HCT116 (cell line): ENCODE data around the gene PHF21A. TPM values are rescaled to one million over a fixed set of nuclear protein-coding genes. Genes with fewer than 3 reads are reported as not detected.

Experiments used
- ATAC-seq: fragments of 200-7000 bp; cut with Tn5 transposase; 2 replicates; pipeline ENCODE4 v1.9.1; 2020; ENCODE audit warnings: mild to moderate bottlenecking, moderate library complexity
- BruUV-seq: library from RNA; stranded (reverse); fragments of 400-500 nt; replicated peaks from 2 replicates; lab custom pipeline; 2021; lab: Mats Ljungman, UMichigan
- CTCF ChIA-PET: fragments of 300-600 bp; sonication (Branson Sonifier 250); formaldehyde crosslinking; loops from one replicate; lab custom pipeline; 2021; ENCODE audit warnings: antibody characterized with exemption; lab: Charles Lee
- POLR2A ChIA-PET: fragments of 300-600, 350-600 bp; sonication (Branson Sonifier 250); formaldehyde crosslinking; loops from one replicate; lab custom pipeline; 2021; ENCODE audit warnings: antibody characterized with exemption; lab: Charles Lee
- RAD21 ChIA-PET, 2 experiments: fragments of 300-600 bp; sonication (Branson Sonifier 250); formaldehyde crosslinking; loops; one replicate each; lab custom pipeline; 2023; ENCODE audit warnings: low total read pairs in 2 of 2; ENCODE audit not compliant: uncharacterized antibody in 2 of 2, unreplicated experiment in 2 of 2, low non-redundant PET in 1 of 2; lab: Charles Lee
- DNase-seq: peaks from one replicate; pipeline ENCODE4 v3.0.0-alpha.2; 2010; ENCODE audit warnings: low read depth, low spot score
- H2AFZ ChIP-seq: fragments of 200-600 bp; shearing (Covaris generic), sonication (generic); 2 replicates; pipeline ENCODE4 v1.6.1; 2017; ENCODE audit warnings: low read depth, mixed run types, mixed read lengths, antibody characterized with exemption, low read length; ENCODE audit not compliant: poor library complexity, severe bottlenecking
- H3K27ac ChIP-seq: 2 replicates; pipeline ENCODE4 v1.5.1; 2012; ENCODE audit warnings: low read depth, low read length
- H3K27me3 ChIP-seq: fragments of 200-600 bp; sonication (generic); 2 replicates; pipeline ENCODE4 v1.6.1; 2016; ENCODE audit warnings: mixed run types, low read length, mixed read lengths; ENCODE audit not compliant: insufficient read depth
- H3K36me3 ChIP-seq, 2 experiments: fragments of 200-500 bp in 1 of 2; fragments of 200-600 bp in 1 of 2; sonication (Bioruptor generic) in 1 of 2; sonication (generic) in 1 of 2; 2 replicates each; pipeline versions ENCODE4 v1.5.1 to v1.6.1; 2014 to 2016; ENCODE audit warnings: low read length in 2 of 2, inconsistent platforms in 1 of 2, mixed read lengths in 1 of 2, mixed run types in 1 of 2; ENCODE audit not compliant: insufficient read depth in 2 of 2, control insufficient read depth in 1 of 2
- H3K4me1 ChIP-seq, 2 experiments: fragments of 200-600 bp in 1 of 2; sonication (generic) in 1 of 2; 2 replicates each; pipeline versions ENCODE4 v1.5.1 to v1.6.1; 2012 to 2017; ENCODE audit warnings: low read length in 2 of 2, inconsistent platforms in 1 of 2, mild to moderate bottlenecking in 1 of 2, mixed read lengths in 1 of 2, mixed run types in 1 of 2, moderate library complexity in 1 of 2; ENCODE audit not compliant: insufficient read depth in 2 of 2, control insufficient read depth in 1 of 2
- H3K4me2 ChIP-seq: fragments of 200-600 bp; sonication (generic); 2 replicates; pipeline ENCODE4 v1.6.1; 2017; ENCODE audit warnings: mixed run types, low read length, mixed read lengths
- H3K4me3 ChIP-seq, 2 experiments: fragments of 200-600 bp in 1 of 2; sonication (generic) in 1 of 2; replicated peaks in 1 of 2; 2 replicates each; pipeline ENCODE4 v1.5.1; 2011 to 2016; ENCODE audit warnings: low read length in 2 of 2, control low read depth in 1 of 2, low read depth in 1 of 2, mild to moderate bottlenecking in 1 of 2, mixed read lengths in 1 of 2, mixed run types in 1 of 2
- H3K79me2 ChIP-seq: fragments of 200-600 bp; sonication (generic); 2 replicates; pipeline ENCODE4 v1.6.1; 2017; ENCODE audit warnings: mild to moderate bottlenecking, mixed run types, low read length, moderate library complexity, mixed read lengths; ENCODE audit not compliant: insufficient read depth
- H3K9ac ChIP-seq: fragments of 200-600 bp; sonication (generic); 2 replicates; pipeline ENCODE4 v1.6.1; 2016; ENCODE audit warnings: low read length, mixed read lengths
- H3K9me2 ChIP-seq: fragments of 200-600 bp; sonication (generic), shearing (Covaris generic); 2 replicates; pipeline ENCODE4 v1.6.1; 2017; ENCODE audit warnings: mixed run types, mild to moderate bottlenecking, moderate library complexity; ENCODE audit not compliant: insufficient read depth
- H3K9me3 ChIP-seq, 2 experiments: fragments of 200-500 bp in 1 of 2; fragments of 200-600 bp in 1 of 2; sonication (Bioruptor generic) in 1 of 2; sonication (generic) in 1 of 2; 2 replicates each; pipeline ENCODE4 v1.6.1; 2014 to 2017; ENCODE audit warnings: low read length in 2 of 2, mixed read lengths in 2 of 2, inconsistent platforms in 1 of 2, low read depth in 1 of 2, mild to moderate bottlenecking in 1 of 2, mixed run types in 1 of 2, moderate library complexity in 1 of 2; ENCODE audit not compliant: control insufficient read depth in 1 of 2, insufficient read depth in 1 of 2
- H4K20me1 ChIP-seq: fragments of 200-600 bp; sonication (generic), shearing (Covaris generic); 2 replicates; pipeline ENCODE4 v1.6.1; 2017; ENCODE audit warnings: mixed run types, mild to moderate bottlenecking, moderate library complexity; ENCODE audit not compliant: insufficient read depth
- ATF3 ChIP-seq: IDR thresholded peaks from 2 replicates; pipeline ENCODE4 v1.6.1; 2012
- CBX3 ChIP-seq: IDR thresholded peaks from 2 replicates; pipeline ENCODE4 v1.6.1; 2012; ENCODE audit warnings: low read depth
- CEBPB ChIP-seq: IDR thresholded peaks from 2 replicates; pipeline ENCODE4 v1.6.1; 2012; ENCODE audit warnings: low read depth
- CTCF ChIP-seq, 3 experiments: fragments of 200-600 bp in 1 of 3; sonication (generic) in 1 of 3; IDR thresholded peaks in 2 of 3; conservative IDR thresholded peaks in 1 of 3; 2 replicates each; pipeline ENCODE4 v1.5.1; 2012 to 2017; ENCODE audit warnings: low read depth in 2 of 3, low read length in 2 of 3, antibody characterized with exemption in 1 of 3, borderline replicate concordance in 1 of 3, control low read depth in 1 of 3, mild to moderate bottlenecking in 1 of 3, mixed read lengths in 1 of 3, mixed run types in 1 of 3, moderate library complexity in 1 of 3; ENCODE audit not compliant: insufficient read depth in 1 of 3
- EGR1 ChIP-seq: IDR thresholded peaks from 2 replicates; pipeline ENCODE4 v1.6.1; 2012; ENCODE audit warnings: low read depth
- ELF1 ChIP-seq: IDR thresholded peaks from 2 replicates; pipeline ENCODE4 v1.6.1; 2012; ENCODE audit warnings: low read depth, borderline replicate concordance
- JUND ChIP-seq: IDR thresholded peaks from 2 replicates; pipeline ENCODE4 v1.6.1; 2012
- MAX ChIP-seq: IDR thresholded peaks from 2 replicates; pipeline ENCODE4 v1.6.1; 2012
- REST ChIP-seq: IDR thresholded peaks from 2 replicates; pipeline ENCODE4 v1.6.1; 2012; ENCODE audit warnings: low read depth
- SIN3A ChIP-seq: IDR thresholded peaks from 2 replicates; pipeline ENCODE4 v1.6.1; 2012; ENCODE audit warnings: low read depth
- TCF7L2 ChIP-seq: IDR thresholded peaks from 2 replicates; pipeline ENCODE4 v1.7.0; 2011; ENCODE audit warnings: borderline replicate concordance, inconsistent platforms; ENCODE audit not compliant: insufficient read depth, insufficient read length; ENCODE audit errors: extremely low read depth
- ZFX ChIP-seq: fragments of 450-650 bp; IDR thresholded peaks from 2 replicates; pipeline ENCODE4 v1.6.1; 2017
- ZNF274 ChIP-seq: fragments of 200-500 bp; sonication (Bioruptor generic); IDR thresholded peaks from 2 replicates; pipeline ENCODE4 v1.6.1; 2014; ENCODE audit warnings: mild to moderate bottlenecking, low read depth, low read length, inconsistent platforms
- intact Hi-C: fragments of 100-400 bp; cut with micrococcal nuclease; formaldehyde crosslinking; loops from 2 replicates; pipeline ENCODE4 v1.10.0; 2022
- total RNA-seq: library from RNA; stranded (reverse); gene quantifications from one replicate; pipeline ENCODE4 v1.2.1, GENCODE V29; 2021; ENCODE audit not compliant: unreplicated experiment

Gene PHF21A
- total RNA-seq, 1 experiment from 2014 or later = 27.0 TPM

- Histone ChIP-seq H2AFZ (no peak overlapping the region), H3K36me3 (no peaks in the 10 kb centered on the region), H3K9ac (no peak overlapping the region), H3K4me3 (no peak overlapping the region), H3K9me3 (no peaks in the 10 kb centered on the region), H3K4me2 (no peak overlapping the region), H3K4me1 (no peaks in the 10 kb centered on the region), H4K20me1 (no peaks in the 10 kb centered on the region), H3K27me3 (no peaks in the 10 kb centered on the region), H3K79me2 (no peaks in the 10 kb centered on the region), H3K27ac (no peak overlapping the region), H3K9me2 (no peaks in the 10 kb centered on the region)
- POLR2A ChIA-PET = no interaction called here
- TF ChIP-seq MAX = no peak
- TF ChIP-seq ATF3 = no peak
- no peak for TF ChIP-seq ZNF274
- no peak for TF ChIP-seq ELF1
- TF ChIP-seq REST = no peak
- TF ChIP-seq TCF7L2 = no peak
- no peak for TF ChIP-seq CTCF (IDR thresholded peaks at IDR 0.05 in 2 of 3, conservative IDR thresholded peaks at IDR 0.05 in 1 of 3; ENCODE audit: borderline replicate concordance in 1 of 3, insufficient read depth in 1 of 3, low read depth in 2 of 3, low read length in 2 of 3)
- TF ChIP-seq CBX3 = no peak
- no peak for TF ChIP-seq CEBPB
- no peak for TF ChIP-seq ZFX
- TF ChIP-seq SIN3A = no peak
- TF ChIP-seq JUND = no peak
- no peak for TF ChIP-seq EGR1
- BruUV-seq = no TSS peak
- ATAC-seq (no peak), DNase-seq (no peak)
- CTCF ChIA-PET = interaction anchor here (1.5 kb wide), 1 partner anchor 60 kb away, joined by 4 read pairs; no protein-coding TSS in a partner anchor
- intact Hi-C loops = no loop called here
- RAD21 ChIA-PET = no interaction called here
These were observed 54.9 kb downstream of the PHF21A start for GRCh38 chr11:46066335-46066734.
